GM23338 (cell line): ENCODE data around the gene CSH2.

Experiments used
- CREB1 ChIP-seq: fragments of 250-450 bp; sonication (Bioruptor Pico); IDR thresholded peaks from 2 replicates; pipeline ENCODE4 v1.5.0; 2020; ENCODE audit warnings: low read depth, mild to moderate bottlenecking, moderate library complexity
- EZH2 ChIP-seq: fragments of 200-600 bp; sonication (generic); IDR thresholded peaks from one replicate; pipeline ENCODE4 v1.8.0; 2017; ENCODE audit warnings: antibody characterized with exemption, mild to moderate bottlenecking, low read depth; ENCODE audit not compliant: unreplicated experiment
- EZH2phosphoT487 ChIP-seq: fragments of 200-600 bp; sonication (generic); IDR thresholded peaks from one replicate; pipeline ENCODE4 v1.8.1; 2018; ENCODE audit warnings: antibody characterized with exemption; ENCODE audit not compliant: unreplicated experiment
- JUNB ChIP-seq: IDR thresholded peaks from one replicate; pipeline ENCODE4 v1.6.1; 2016; ENCODE audit warnings: antibody characterized with exemption; ENCODE audit not compliant: unreplicated experiment
- NANOG ChIP-seq: IDR thresholded peaks from 2 replicates; pipeline ENCODE4 v1.6.1; 2016; ENCODE audit warnings: antibody characterized with exemption, borderline replicate concordance
- POLR2AphosphoS5 ChIP-seq: IDR thresholded peaks from 2 replicates; pipeline ENCODE4 v1.6.1; 2016; ENCODE audit warnings: antibody characterized with exemption, low read depth
- STAT1 ChIP-seq: IDR thresholded peaks from one replicate; pipeline ENCODE4 v1.6.1; 2016; ENCODE audit warnings: antibody characterized with exemption; ENCODE audit not compliant: unreplicated experiment
- ZNF114 ChIP-seq: fragments of 250-450 bp; sonication (Bioruptor Pico); IDR thresholded peaks from 2 replicates; pipeline ENCODE4 v1.5.0; 2020; ENCODE audit warnings: mild to moderate bottlenecking, moderate library complexity
- TF ChIP-seq, protein P1 (sequence below), 2 experiments: fragments of 200-600 bp in 1 of 2; sonication (generic) in 1 of 2; conservative IDR thresholded peaks; 2 replicates each; pipeline versions ENCODE4 v1.5.1 to v1.6.1; 2016 to 2017; ENCODE audit warnings: antibody characterized with exemption in 2 of 2, low read depth in 2 of 2, mild to moderate bottlenecking in 2 of 2, moderate library complexity in 1 of 2
- TF ChIP-seq, protein P2 (sequence below): IDR thresholded peaks from one replicate; pipeline ENCODE4 v1.6.1; 2018; ENCODE audit warnings: antibody characterized with exemption; ENCODE audit not compliant: unreplicated experiment
- TF ChIP-seq, protein P3 (sequence below): fragments of 250-450 bp; sonication (Bioruptor Pico); IDR thresholded peaks from 2 replicates; pipeline ENCODE4 v1.5.0; 2020; ENCODE audit warnings: mild to moderate bottlenecking, moderate library complexity
- TF ChIP-seq, protein P4 (sequence below): IDR thresholded peaks from 2 replicates; pipeline ENCODE4 v1.6.1; 2016; ENCODE audit warnings: antibody characterized with exemption

DNA sequence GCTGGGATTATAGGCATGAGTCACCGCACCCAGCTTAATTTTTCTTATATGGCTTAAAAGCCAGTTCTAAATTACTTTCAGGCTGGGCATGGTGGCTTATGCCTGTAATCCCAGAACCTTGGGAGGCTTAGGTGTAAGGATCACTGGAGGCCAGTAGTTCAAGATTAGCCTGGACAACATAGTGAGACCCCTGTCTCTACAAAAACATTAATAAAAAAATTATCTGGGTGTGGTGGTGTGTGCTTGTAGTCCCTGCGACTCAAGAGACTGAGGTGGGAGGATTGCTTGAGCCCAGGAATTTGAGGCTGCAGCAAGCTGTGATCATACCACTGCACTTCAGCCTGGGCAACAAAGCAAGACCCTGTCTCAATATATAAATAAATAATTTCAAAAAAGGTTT is 20.2 kb downstream of the CSH2 start:
- TF ChIP-seq, protein P1, sequence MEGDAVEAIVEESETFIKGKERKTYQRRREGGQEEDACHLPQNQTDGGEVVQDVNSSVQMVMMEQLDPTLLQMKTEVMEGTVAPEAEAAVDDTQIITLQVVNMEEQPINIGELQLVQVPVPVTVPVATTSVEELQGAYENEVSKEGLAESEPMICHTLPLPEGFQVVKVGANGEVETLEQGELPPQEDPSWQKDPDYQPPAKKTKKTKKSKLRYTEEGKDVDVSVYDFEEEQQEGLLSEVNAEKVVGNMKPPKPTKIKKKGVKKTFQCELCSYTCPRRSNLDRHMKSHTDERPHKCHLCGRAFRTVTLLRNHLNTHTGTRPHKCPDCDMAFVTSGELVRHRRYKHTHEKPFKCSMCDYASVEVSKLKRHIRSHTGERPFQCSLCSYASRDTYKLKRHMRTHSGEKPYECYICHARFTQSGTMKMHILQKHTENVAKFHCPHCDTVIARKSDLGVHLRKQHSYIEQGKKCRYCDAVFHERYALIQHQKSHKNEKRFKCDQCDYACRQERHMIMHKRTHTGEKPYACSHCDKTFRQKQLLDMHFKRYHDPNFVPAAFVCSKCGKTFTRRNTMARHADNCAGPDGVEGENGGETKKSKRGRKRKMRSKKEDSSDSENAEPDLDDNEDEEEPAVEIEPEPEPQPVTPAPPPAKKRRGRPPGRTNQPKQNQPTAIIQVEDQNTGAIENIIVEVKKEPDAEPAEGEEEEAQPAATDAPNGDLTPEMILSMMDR (conservative IDR thresholded peaks at IDR 0.05; ENCODE audit: low read depth in 2 of 2): no peak
- TF ChIP-seq, protein P2, sequence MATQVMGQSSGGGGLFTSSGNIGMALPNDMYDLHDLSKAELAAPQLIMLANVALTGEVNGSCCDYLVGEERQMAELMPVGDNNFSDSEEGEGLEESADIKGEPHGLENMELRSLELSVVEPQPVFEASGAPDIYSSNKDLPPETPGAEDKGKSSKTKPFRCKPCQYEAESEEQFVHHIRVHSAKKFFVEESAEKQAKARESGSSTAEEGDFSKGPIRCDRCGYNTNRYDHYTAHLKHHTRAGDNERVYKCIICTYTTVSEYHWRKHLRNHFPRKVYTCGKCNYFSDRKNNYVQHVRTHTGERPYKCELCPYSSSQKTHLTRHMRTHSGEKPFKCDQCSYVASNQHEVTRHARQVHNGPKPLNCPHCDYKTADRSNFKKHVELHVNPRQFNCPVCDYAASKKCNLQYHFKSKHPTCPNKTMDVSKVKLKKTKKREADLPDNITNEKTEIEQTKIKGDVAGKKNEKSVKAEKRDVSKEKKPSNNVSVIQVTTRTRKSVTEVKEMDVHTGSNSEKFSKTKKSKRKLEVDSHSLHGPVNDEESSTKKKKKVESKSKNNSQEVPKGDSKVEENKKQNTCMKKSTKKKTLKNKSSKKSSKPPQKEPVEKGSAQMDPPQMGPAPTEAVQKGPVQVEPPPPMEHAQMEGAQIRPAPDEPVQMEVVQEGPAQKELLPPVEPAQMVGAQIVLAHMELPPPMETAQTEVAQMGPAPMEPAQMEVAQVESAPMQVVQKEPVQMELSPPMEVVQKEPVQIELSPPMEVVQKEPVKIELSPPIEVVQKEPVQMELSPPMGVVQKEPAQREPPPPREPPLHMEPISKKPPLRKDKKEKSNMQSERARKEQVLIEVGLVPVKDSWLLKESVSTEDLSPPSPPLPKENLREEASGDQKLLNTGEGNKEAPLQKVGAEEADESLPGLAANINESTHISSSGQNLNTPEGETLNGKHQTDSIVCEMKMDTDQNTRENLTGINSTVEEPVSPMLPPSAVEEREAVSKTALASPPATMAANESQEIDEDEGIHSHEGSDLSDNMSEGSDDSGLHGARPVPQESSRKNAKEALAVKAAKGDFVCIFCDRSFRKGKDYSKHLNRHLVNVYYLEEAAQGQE: no peak
- TF ChIP-seq EZH2phosphoT487 (no peak), CREB1 (CRISPR knock-in tag) (no peak), EZH2 (no peak), POLR2AphosphoS5 (no peak), NANOG (no peak), JUNB (no peak), ZNF114 (CRISPR knock-in tag) (no peak), STAT1 (no peak)
- TF ChIP-seq, protein P3, sequence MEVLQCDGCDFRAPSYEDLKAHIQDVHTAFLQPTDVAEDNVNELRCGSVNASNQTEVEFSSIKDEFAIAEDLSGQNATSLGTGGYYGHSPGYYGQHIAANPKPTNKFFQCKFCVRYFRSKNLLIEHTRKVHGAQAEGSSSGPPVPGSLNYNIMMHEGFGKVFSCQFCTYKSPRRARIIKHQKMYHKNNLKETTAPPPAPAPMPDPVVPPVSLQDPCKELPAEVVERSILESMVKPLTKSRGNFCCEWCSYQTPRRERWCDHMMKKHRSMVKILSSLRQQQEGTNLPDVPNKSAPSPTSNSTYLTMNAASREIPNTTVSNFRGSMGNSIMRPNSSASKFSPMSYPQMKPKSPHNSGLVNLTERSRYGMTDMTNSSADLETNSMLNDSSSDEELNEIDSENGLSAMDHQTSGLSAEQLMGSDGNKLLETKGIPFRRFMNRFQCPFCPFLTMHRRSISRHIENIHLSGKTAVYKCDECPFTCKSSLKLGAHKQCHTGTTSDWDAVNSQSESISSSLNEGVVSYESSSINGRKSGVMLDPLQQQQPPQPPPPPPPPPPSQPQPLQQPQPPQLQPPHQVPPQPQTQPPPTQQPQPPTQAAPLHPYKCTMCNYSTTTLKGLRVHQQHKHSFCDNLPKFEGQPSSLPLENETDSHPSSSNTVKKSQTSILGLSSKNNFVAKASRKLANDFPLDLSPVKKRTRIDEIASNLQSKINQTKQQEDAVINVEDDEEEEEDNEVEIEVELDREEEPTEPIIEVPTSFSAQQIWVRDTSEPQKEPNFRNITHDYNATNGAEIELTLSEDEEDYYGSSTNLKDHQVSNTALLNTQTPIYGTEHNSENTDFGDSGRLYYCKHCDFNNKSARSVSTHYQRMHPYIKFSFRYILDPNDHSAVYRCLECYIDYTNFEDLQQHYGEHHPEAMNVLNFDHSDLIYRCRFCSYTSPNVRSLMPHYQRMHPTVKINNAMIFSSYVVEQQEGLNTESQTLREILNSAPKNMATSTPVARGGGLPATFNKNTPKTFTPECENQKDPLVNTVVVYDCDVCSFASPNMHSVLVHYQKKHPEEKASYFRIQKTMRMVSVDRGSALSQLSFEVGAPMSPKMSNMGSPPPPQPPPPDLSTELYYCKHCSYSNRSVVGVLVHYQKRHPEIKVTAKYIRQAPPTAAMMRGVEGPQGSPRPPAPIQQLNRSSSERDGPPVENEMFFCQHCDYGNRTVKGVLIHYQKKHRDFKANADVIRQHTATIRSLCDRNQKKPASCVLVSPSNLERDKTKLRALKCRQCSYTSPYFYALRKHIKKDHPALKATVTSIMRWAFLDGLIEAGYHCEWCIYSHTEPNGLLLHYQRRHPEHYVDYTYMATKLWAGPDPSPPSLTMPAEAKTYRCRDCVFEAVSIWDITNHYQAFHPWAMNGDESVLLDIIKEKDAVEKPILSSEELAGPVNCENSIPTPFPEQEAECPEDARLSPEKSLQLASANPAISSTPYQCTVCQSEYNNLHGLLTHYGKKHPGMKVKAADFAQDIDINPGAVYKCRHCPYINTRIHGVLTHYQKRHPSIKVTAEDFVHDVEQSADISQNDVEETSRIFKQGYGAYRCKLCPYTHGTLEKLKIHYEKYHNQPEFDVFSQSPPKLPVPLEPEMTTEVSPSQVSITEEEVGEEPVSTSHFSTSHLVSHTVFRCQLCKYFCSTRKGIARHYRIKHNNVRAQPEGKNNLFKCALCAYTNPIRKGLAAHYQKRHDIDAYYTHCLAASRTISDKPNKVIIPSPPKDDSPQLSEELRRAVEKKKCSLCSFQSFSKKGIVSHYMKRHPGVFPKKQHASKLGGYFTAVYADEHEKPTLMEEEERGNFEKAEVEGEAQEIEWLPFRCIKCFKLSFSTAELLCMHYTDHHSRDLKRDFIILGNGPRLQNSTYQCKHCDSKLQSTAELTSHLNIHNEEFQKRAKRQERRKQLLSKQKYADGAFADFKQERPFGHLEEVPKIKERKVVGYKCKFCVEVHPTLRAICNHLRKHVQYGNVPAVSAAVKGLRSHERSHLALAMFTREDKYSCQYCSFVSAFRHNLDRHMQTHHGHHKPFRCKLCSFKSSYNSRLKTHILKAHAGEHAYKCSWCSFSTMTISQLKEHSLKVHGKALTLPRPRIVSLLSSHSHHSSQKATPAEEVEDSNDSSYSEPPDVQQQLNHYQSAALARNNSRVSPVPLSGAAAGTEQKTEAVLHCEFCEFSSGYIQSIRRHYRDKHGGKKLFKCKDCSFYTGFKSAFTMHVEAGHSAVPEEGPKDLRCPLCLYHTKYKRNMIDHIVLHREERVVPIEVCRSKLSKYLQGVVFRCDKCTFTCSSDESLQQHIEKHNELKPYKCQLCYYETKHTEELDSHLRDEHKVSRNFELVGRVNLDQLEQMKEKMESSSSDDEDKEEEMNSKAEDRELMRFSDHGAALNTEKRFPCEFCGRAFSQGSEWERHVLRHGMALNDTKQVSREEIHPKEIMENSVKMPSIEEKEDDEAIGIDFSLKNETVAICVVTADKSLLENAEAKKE (CRISPR knock-in tag): no peak
- TF ChIP-seq, protein P4, sequence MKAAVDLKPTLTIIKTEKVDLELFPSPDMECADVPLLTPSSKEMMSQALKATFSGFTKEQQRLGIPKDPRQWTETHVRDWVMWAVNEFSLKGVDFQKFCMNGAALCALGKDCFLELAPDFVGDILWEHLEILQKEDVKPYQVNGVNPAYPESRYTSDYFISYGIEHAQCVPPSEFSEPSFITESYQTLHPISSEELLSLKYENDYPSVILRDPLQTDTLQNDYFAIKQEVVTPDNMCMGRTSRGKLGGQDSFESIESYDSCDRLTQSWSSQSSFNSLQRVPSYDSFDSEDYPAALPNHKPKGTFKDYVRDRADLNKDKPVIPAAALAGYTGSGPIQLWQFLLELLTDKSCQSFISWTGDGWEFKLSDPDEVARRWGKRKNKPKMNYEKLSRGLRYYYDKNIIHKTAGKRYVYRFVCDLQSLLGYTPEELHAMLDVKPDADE: no peak
